Measurements from ENCODE around the gene HNRNPA2B1. TPM values are rescaled to one million over a fixed set of nuclear protein-coding genes. Genes with fewer than 3 reads are reported as not detected.

HNRNPA2B1 gene
- total RNA-seq, 1 experiment from 2014 or later = 1,101 TPM

GRCh38 chr7:26189697-26190096 is 10.8 kb downstream of the HNRNPA2B1 start (continued):
- peak; percentile 92 for TF ChIP-seq AR (CRISPR knock-in tag; IDR thresholded peaks at IDR 0.05)
- peak; percentile 96 for TF ChIP-seq ERG (CRISPR knock-in tag; IDR thresholded peaks at IDR 0.05)
- peak; percentile 97 for TF ChIP-seq NFATC4 (CRISPR knock-in tag; IDR thresholded peaks at IDR 0.05)
- peak; percentile 92; the same call in 1 of the 2 replicates for TF ChIP-seq PRRX2 (CRISPR knock-in tag; IDR thresholded peaks at IDR 0.05)
- no peak for TF ChIP-seq ATF1 (CRISPR knock-in tag; IDR thresholded peaks at IDR 0.05)
- no peak for TF ChIP-seq GTF2I (CRISPR knock-in tag; conservative IDR thresholded peaks at IDR 0.05)

GRCh38 chr7:26188957-26189541 is 11.5 kb downstream of the HNRNPA2B1 start:
- Mint-ChIP-seq H3K36me3 (peaks cover 67% of the 10 kb centered on the region), H3K9me3 (no peaks in the 10 kb centered on the region), H3K27me3 (ENCODE audit: low read depth) (no peaks in the 10 kb centered on the region), H3K4me3 (no peak overlapping the region), H3K4me1 (peaks cover 64% of the 10 kb centered on the region), H3K27ac (peak overlapping the region; percentile 97)
- CTCF ChIA-PET = interaction anchor here (0.6 to 2.3 kb wide), 7 partner anchors 37 to 296 kb away, joined by 3 to 13 read pairs (median 4); partner anchors contain the start of gene NFE2L3
- TF ChIP-seq SMAD3 (CRISPR knock-in tag; IDR thresholded peaks at IDR 0.05; ENCODE audit: borderline replicate concordance) (no peak), ZNF425 (CRISPR knock-in tag; conservative IDR thresholded peaks at IDR 0.05) (peak; percentile 6; the same call in 1 of the 2 replicates), ERG (CRISPR knock-in tag; IDR thresholded peaks at IDR 0.05) (peak; percentile 90; the same call in 1 of the 2 replicates), NR2C2 (CRISPR knock-in tag; IDR thresholded peaks at IDR 0.05) (no peak), ZMAT4 (CRISPR knock-in tag; IDR thresholded peaks at IDR 0.05) (peak; percentile 66; the same call in 1 of the 2 replicates), PRRX2 (CRISPR knock-in tag; IDR thresholded peaks at IDR 0.05) (peak; percentile 90; the same call in 1 of the 2 replicates), ZNF532 (CRISPR knock-in tag; IDR thresholded peaks at IDR 0.05; ENCODE audit: borderline replicate concordance) (peak; percentile 75; the same call in 1 of the 2 replicates), ZNF416 (CRISPR knock-in tag; IDR thresholded peaks at IDR 0.05) (peak; percentile 90), ZNF671 (CRISPR knock-in tag; IDR thresholded peaks at IDR 0.05) (peak; percentile 96), GTF2I (CRISPR knock-in tag; conservative IDR thresholded peaks at IDR 0.05) (no peak)
- no peak for ATAC-seq
- no peak for DNase-seq (ENCODE audit: low spot score)
- POLR2A ChIA-PET = interaction anchor here (0.5 to 3.2 kb wide), 14 partner anchors 9 to 295 kb away, joined by 3 to 35 read pairs (median 3); partner anchors contain the start of genes HNRNPA2B1 and NFE2L3
